Activated CD4-positive, alpha-beta T cell treated with anti-CD3 and anti-CD28 coated beads, Interleukin-2, amount 50 U/mL, for 24 hours (primary cell): ENCODE measurements around the gene MED13L.
A peak's percentile ranks its signal among the peaks of the same experiment; 100 is the strongest.
"Not testable (repeated sequence)": the region's sequence is repeated elsewhere in the genome, so short reads cannot be mapped to it uniquely, and the experiment has no call there.

Source experiments
- DNase-seq, 2 donors: peaks; one replicate each; pipeline ENCODE4 v3.0.0-alpha.2; 2020; ENCODE audit warnings: low read depth in 1 of 2, low spot score in 1 of 2

The MED13L gene

GRCh38 chr12:116248433-116248832, 29.1 kb downstream of the MED13L start:
- DNase-seq: no peak

GRCh38 chr12:116247377-116247776, 30.1 kb downstream of the MED13L start:
- no peak for DNase-seq

GRCh38 chr12:116246490-116247179, 30.9 kb downstream of the MED13L start:
- DNase-seq: no peak

GRCh38 chr12:116245189-116245588, 32.3 kb downstream of the MED13L start:
- no peak for DNase-seq

GRCh38 chr12:116244474-116245090, 32.9 kb downstream of the MED13L start:
- DNase-seq: no peak

- no peak for DNase-seq
Observed at GRCh38 chr12:116244001-116244400, 33.5 kb downstream of the MED13L start.

GRCh38 chr12:116242740-116243139, 34.8 kb downstream of the MED13L start:
- no peak for DNase-seq

- DNase-seq: no peak
Observed at GRCh38 chr12:116241157-116241759, 36.2 kb downstream of the MED13L start.

GRCh38 chr12:116238570-116239119, 38.8 kb downstream of the MED13L start:
- not testable (repeated sequence) for DNase-seq

- DNase-seq: no peak
Observed at GRCh38 chr12:116238149-116238548, 39.3 kb downstream of the MED13L start.

GRCh38 chr12:116236976-116237375, 40.5 kb downstream of the MED13L start:
- no peak for DNase-seq

GRCh38 chr12:116236148-116236731, 41.3 kb downstream of the MED13L start:
- DNase-seq: peak in 1 of 2 donors; percentile 39

GRCh38 chr12:116234148-116234547, 43.3 kb downstream of the MED13L start:
- DNase-seq: not testable (repeated sequence)

GRCh38 chr12:116233669-116234068, 43.8 kb downstream of the MED13L start:
- DNase-seq: no peak

GRCh38 chr12:116227811-116228210, 49.7 kb downstream of the MED13L start:
- no peak for DNase-seq

GRCh38 chr12:116226026-116226425, 51.5 kb downstream of the MED13L start:
- DNase-seq: no peak

- DNase-seq: peak in 1 of 2 donors; percentile 43
Observed at GRCh38 chr12:116222358-116222757, 55.1 kb downstream of the MED13L start.

GRCh38 chr12:116220756-116221155, 56.7 kb downstream of the MED13L start:
- DNase-seq: no peak

GRCh38 chr12:116217045-116217735, 60.3 kb downstream of the MED13L start:
- DNase-seq: no peak

GRCh38 chr12:116216022-116216756, 61.3 kb downstream of the MED13L start:
- DNase-seq: no peak
